ENCODE measurements around the gene MYO9A. TPM values are rescaled to one million over a fixed set of nuclear protein-coding genes. Genes with fewer than 3 reads are reported as not detected.
"Not testable (repeated sequence)": the region's sequence is repeated elsewhere in the genome, so short reads cannot be mapped to it uniquely, and the experiment has no call there.

The MYO9A gene
- total RNA-seq, 1 donor, result 59.0 TPM

DNA sequence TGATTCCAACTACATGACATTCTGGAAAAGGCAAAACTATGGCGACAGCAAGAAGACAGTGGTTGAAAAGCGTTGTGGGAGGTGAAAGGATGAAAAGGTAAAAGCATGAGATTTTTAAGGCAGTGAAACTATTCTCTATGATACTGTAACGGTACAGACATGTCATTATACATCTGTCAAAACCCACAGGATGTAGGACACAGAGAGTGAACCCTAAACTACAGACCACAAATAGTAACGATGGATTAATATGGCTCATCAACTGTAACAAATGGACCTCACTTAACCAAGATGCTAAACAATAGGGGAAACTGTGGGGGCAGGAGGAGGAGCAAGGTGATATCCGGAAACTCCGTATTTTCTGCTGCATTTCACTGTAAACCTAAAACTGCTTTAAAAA, 39.1 kb downstream of the MYO9A start:
- DNase-seq (ENCODE audit: insufficient read length, low spot score, missing footprints), result no peak
- Histone ChIP-seq H2AFZ (ENCODE audit: low read length) (no peak overlapping the region), H3K79me2 (ENCODE audit: insufficient read depth, low read length) (peaks cover 51% of the 10 kb centered on the region), H3K4me2 (ENCODE audit: insufficient read depth, low read length) (no peak overlapping the region), H4K20me1 (ENCODE audit: insufficient read depth, low read length) (peaks cover 17% of the 10 kb centered on the region), H3K36me3 (ENCODE audit: insufficient read depth, low read length) (no peaks in the 10 kb centered on the region), H3K9me3 (ENCODE audit: low read depth, low read length) (no peaks in the 10 kb centered on the region), H3K27ac (ENCODE audit: low read depth, low read length) (no peak overlapping the region), H3K27me3 (ENCODE audit: insufficient read depth, low read length) (no peaks in the 10 kb centered on the region), H3K4me1 (ENCODE audit: insufficient read depth, low read length) (no peaks in the 10 kb centered on the region), H3K4me3 (ENCODE audit: insufficient read depth, low read length) (no peak overlapping the region)
- TF ChIP-seq, protein P1, sequence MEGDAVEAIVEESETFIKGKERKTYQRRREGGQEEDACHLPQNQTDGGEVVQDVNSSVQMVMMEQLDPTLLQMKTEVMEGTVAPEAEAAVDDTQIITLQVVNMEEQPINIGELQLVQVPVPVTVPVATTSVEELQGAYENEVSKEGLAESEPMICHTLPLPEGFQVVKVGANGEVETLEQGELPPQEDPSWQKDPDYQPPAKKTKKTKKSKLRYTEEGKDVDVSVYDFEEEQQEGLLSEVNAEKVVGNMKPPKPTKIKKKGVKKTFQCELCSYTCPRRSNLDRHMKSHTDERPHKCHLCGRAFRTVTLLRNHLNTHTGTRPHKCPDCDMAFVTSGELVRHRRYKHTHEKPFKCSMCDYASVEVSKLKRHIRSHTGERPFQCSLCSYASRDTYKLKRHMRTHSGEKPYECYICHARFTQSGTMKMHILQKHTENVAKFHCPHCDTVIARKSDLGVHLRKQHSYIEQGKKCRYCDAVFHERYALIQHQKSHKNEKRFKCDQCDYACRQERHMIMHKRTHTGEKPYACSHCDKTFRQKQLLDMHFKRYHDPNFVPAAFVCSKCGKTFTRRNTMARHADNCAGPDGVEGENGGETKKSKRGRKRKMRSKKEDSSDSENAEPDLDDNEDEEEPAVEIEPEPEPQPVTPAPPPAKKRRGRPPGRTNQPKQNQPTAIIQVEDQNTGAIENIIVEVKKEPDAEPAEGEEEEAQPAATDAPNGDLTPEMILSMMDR (IDR thresholded peaks at IDR 0.05; ENCODE audit: extremely low read depth, low read depth, low read length), result no peak

DNA sequence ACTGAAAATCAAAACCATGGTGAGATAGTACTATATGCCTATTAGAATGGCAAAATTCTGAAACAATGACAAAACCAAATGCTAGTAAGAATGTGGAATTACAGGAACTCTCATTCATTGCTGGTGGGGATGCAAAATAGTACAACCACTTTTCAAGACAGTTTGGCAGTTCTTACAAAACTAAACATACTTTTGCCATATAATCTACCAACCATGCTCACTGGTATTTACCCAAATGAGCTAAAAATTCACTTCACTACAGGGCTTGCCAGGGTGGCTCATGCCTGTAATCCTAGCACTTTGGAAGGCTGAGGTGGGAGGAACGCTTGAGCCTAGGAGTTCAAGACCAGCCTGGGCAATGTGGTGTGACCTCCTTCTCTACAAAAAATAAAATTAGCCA, 40.0 kb downstream of the MYO9A start:
- no peaks in the 10 kb centered on the region for H3K36me3 ChIP-seq (ENCODE audit: insufficient read depth, low read length)

DNA sequence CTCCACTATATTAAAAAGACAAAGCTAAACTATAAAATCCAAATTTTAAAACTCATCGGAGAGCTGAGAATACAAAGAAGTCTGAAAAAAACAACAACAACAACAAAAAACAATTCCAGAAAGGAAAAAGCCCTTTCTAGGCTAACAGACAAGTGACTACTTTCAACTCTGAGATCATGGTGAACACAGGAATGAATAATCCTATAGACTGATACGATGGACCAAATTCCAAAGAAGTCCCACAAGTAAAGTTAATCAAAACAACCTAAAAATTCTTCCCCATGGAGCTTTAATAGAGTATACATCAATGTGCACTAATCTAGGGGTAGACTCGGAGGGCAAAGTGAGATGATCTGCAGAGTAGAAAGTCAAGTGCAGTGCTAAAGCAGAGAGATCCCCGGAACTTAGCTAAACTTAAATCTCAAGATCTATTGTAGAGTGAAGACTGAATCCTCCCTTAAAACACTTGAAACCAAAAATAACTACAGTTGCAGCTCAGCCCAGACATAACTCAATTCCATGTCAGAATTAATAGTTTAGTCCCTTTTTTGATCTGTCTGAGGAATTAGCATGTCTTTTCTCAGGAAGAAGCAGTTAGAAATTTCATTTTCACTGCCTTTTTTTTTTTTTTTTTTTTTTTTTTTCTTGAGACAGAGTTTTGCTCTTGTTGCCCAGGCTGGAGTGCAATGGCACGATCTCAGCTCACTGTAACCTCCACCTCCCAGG, 43.5 kb downstream of the MYO9A start:
- Histone ChIP-seq H3K79me2 (ENCODE audit: insufficient read depth, low read length) (peaks cover 79% of the 10 kb centered on the region), H4K20me1 (ENCODE audit: insufficient read depth, low read length) (peaks cover 15% of the 10 kb centered on the region), H3K4me1 (ENCODE audit: insufficient read depth, low read length) (no peaks in the 10 kb centered on the region), H3K4me3 (ENCODE audit: insufficient read depth, low read length) (no peak overlapping the region), H3K4me2 (ENCODE audit: insufficient read depth, low read length) (no peak overlapping the region), H3K9me3 (ENCODE audit: low read depth, low read length) (no peaks in the 10 kb centered on the region), H3K27me3 (ENCODE audit: insufficient read depth, low read length) (no peaks in the 10 kb centered on the region), H3K27ac (ENCODE audit: low read depth, low read length) (no peak overlapping the region), H2AFZ (ENCODE audit: low read length) (no peak overlapping the region), H3K36me3 (ENCODE audit: insufficient read depth, low read length) (no peaks in the 10 kb centered on the region)
- DNase-seq (ENCODE audit: insufficient read length, low spot score, missing footprints), result no peak
- TF ChIP-seq, protein P1 (IDR thresholded peaks at IDR 0.05; ENCODE audit: extremely low read depth, low read depth, low read length), result no peak

More for the DNA sequence above, 40.0 kb downstream of the MYO9A start:
- H3K27ac ChIP-seq (ENCODE audit: low read depth, low read length), result no peak overlapping the region
- H3K4me3 ChIP-seq (ENCODE audit: insufficient read depth, low read length), result no peak overlapping the region
- no peaks in the 10 kb centered on the region for H3K9me3 ChIP-seq (ENCODE audit: low read depth, low read length)
- H4K20me1 ChIP-seq (ENCODE audit: insufficient read depth, low read length), result peaks cover 17% of the 10 kb centered on the region
- DNase-seq (ENCODE audit: insufficient read length, low spot score, missing footprints), result no peak
- H2AFZ ChIP-seq (ENCODE audit: low read length), result no peak overlapping the region
- H3K4me1 ChIP-seq (ENCODE audit: insufficient read depth, low read length), result no peaks in the 10 kb centered on the region
- H3K4me2 ChIP-seq (ENCODE audit: insufficient read depth, low read length), result no peak overlapping the region
- peaks cover 60% of the 10 kb centered on the region for H3K79me2 ChIP-seq (ENCODE audit: insufficient read depth, low read length)
- H3K27me3 ChIP-seq (ENCODE audit: insufficient read depth, low read length), result no peaks in the 10 kb centered on the region
- TF ChIP-seq, protein P1 (IDR thresholded peaks at IDR 0.05; ENCODE audit: extremely low read depth, low read depth, low read length), result no peak

DNA sequence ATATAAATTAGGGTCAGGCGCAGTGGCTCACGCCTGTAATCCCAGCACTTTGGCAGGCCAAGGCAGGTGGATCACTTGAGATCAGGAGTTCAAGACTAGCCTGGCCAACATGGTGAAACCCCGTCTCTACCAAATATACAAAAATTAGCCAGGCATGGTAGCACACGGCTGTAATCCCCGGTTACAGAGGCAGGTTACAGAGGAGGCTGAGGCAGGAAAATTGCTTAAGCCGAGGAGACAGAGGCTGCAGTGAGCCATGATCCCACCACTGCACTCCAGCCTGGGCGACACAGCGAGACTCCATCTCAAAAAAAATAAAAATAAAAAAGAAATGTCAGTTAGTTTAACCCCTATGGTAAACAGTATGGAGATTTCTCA, 46.5 kb downstream of the MYO9A start:
- not testable (repeated sequence) for H3K27me3 ChIP-seq (ENCODE audit: insufficient read depth, low read length); H3K4me2 ChIP-seq (ENCODE audit: insufficient read depth, low read length); H2AFZ ChIP-seq (ENCODE audit: low read length); H3K36me3 ChIP-seq (ENCODE audit: insufficient read depth, low read length); H3K4me1 ChIP-seq (ENCODE audit: insufficient read depth, low read length); H4K20me1 ChIP-seq (ENCODE audit: insufficient read depth, low read length); H3K27ac ChIP-seq (ENCODE audit: low read depth, low read length); H3K9me3 ChIP-seq (ENCODE audit: low read depth, low read length); DNase-seq (ENCODE audit: insufficient read length, low spot score, missing footprints); H3K4me3 ChIP-seq (ENCODE audit: insufficient read depth, low read length)
- H3K79me2 ChIP-seq (ENCODE audit: insufficient read depth, low read length), result peaks cover 72% of the 10 kb centered on the region
